ENCODE measurements around the gene C4orf51. TPM values are rescaled to one million over a fixed set of nuclear protein-coding genes. Genes with fewer than 3 reads are reported as not detected.

The C4orf51 gene
- total RNA-seq, 1 donor from 2014 or later = not detected

GRCh38 chr4:145644699-145645098, 35.2 kb upstream of the C4orf51 start:
- no peaks in the 10 kb centered on the region for H3K4me1 Mint-ChIP-seq (ENCODE audit: low read depth)
- no peaks in the 10 kb centered on the region for H3K9me3 Mint-ChIP-seq (ENCODE audit: low read depth)
- no peaks in the 10 kb centered on the region for H3K27me3 Mint-ChIP-seq
- H3K27ac Mint-ChIP-seq = no peak overlapping the region
- no peak overlapping the region for H3K4me3 Mint-ChIP-seq (ENCODE audit: low read depth)
- no peak for TF ChIP-seq CTCF (IDR thresholded peaks at IDR 0.05; ENCODE audit: unreplicated experiment)
- no peak for DNase-seq (ENCODE audit: low spot score, unreplicated experiment)
- H3K36me3 Mint-ChIP-seq (ENCODE audit: insufficient read depth) = no peaks in the 10 kb centered on the region

- no peak for TF ChIP-seq CTCF (IDR thresholded peaks at IDR 0.05; ENCODE audit: unreplicated experiment)
- no peak for DNase-seq (ENCODE audit: low spot score, unreplicated experiment)
- H3K4me1 Mint-ChIP-seq (ENCODE audit: low read depth) = no peaks in the 10 kb centered on the region
Measured at GRCh38 chr4:145656156-145656555, 23.8 kb upstream of the C4orf51 start.

GRCh38 chr4:145660064-145660463, 19.9 kb upstream of the C4orf51 start:
- Mint-ChIP-seq H3K36me3 (ENCODE audit: insufficient read depth) (peaks cover 19% of the 10 kb centered on the region), H3K4me3 (ENCODE audit: low read depth) (no peak overlapping the region), H3K27ac (no peak overlapping the region), H3K27me3 (no peaks in the 10 kb centered on the region), H3K9me3 (ENCODE audit: low read depth) (no peaks in the 10 kb centered on the region), H3K4me1 (ENCODE audit: low read depth) (no peaks in the 10 kb centered on the region)
- no peak for DNase-seq (ENCODE audit: low spot score, unreplicated experiment)
- no peak for TF ChIP-seq CTCF (IDR thresholded peaks at IDR 0.05; ENCODE audit: unreplicated experiment)

More at GRCh38 chr4:145656156-145656555, 23.8 kb upstream of the C4orf51 start:
- Mint-ChIP-seq H3K4me3 (ENCODE audit: low read depth) (no peak overlapping the region), H3K27me3 (no peaks in the 10 kb centered on the region), H3K9me3 (ENCODE audit: low read depth) (no peaks in the 10 kb centered on the region), H3K27ac (no peak overlapping the region), H3K36me3 (ENCODE audit: insufficient read depth) (peaks cover 27% of the 10 kb centered on the region)

- Mint-ChIP-seq H3K4me3 (ENCODE audit: low read depth) (no peak overlapping the region), H3K36me3 (ENCODE audit: insufficient read depth) (peaks cover 6% of the 10 kb centered on the region), H3K9me3 (ENCODE audit: low read depth) (peaks cover 4% of the 10 kb centered on the region), H3K27me3 (no peaks in the 10 kb centered on the region), H3K27ac (no peak overlapping the region), H3K4me1 (ENCODE audit: low read depth) (no peaks in the 10 kb centered on the region)
- DNase-seq (ENCODE audit: low spot score, unreplicated experiment) = no peak
- TF ChIP-seq CTCF (IDR thresholded peaks at IDR 0.05; ENCODE audit: unreplicated experiment) = no peak
Measured at GRCh38 chr4:145663194-145663593, 16.8 kb upstream of the C4orf51 start.

- H3K4me1 Mint-ChIP-seq (ENCODE audit: low read depth) = peaks cover 2% of the 10 kb centered on the region
- no peak overlapping the region for H3K27ac Mint-ChIP-seq
- DNase-seq (ENCODE audit: low spot score, unreplicated experiment) = no peak
- peaks cover 4% of the 10 kb centered on the region for H3K9me3 Mint-ChIP-seq (ENCODE audit: low read depth)
- H3K27me3 Mint-ChIP-seq = no peaks in the 10 kb centered on the region
- H3K4me3 Mint-ChIP-seq (ENCODE audit: low read depth) = no peak overlapping the region
- H3K36me3 Mint-ChIP-seq (ENCODE audit: insufficient read depth) = peaks cover under 1% of the 10 kb centered on the region
- no peak for TF ChIP-seq CTCF (IDR thresholded peaks at IDR 0.05; ENCODE audit: unreplicated experiment)
Measured at GRCh38 chr4:145665773-145666172, 14.2 kb upstream of the C4orf51 start.

Data from progenitor cell of endocrine pancreas (in vitro differentiated cells).